PC-3 (cell line): ENCODE data around the gene DLG2. TPM values are rescaled to one million over a fixed set of nuclear protein-coding genes. Genes with fewer than 3 reads are reported as not detected.

Source experiments
- ATAC-seq: fragments of 200-7000 bp; cut with Tn5 transposase; 2 replicates; pipeline ENCODE4 v1.9.1; 2020; ENCODE audit warnings: mild to moderate bottlenecking, moderate library complexity
- BruUV-seq: library from RNA; stranded (reverse); fragments of 400-500 nt; replicated peaks from 2 replicates; lab custom pipeline; 2021; lab: Mats Ljungman, UMichigan
- CTCF ChIA-PET: fragments of 300-600 bp; sonication (Branson Sonifier 250); formaldehyde crosslinking; loops from one replicate; lab custom pipeline; 2022; ENCODE audit warnings: antibody characterized with exemption; lab: Charles Lee
- POLR2A ChIA-PET: fragments of 300-600 bp; sonication (Branson Sonifier 250); formaldehyde crosslinking; loops from one replicate; lab custom pipeline; 2022; ENCODE audit warnings: antibody characterized with exemption; ENCODE audit not compliant: unreplicated experiment; lab: Charles Lee
- DNase-seq: peaks from one replicate; pipeline ENCODE4 v3.0.0-alpha.2; 2015
- H2AFZ ChIP-seq: fragments of 300-600 bp; sonication (generic); 2 replicates; pipeline ENCODE4 v1.6.0; 2016; ENCODE audit warnings: antibody characterized with exemption, low read length
- H3F3A ChIP-seq: fragments of 300-600 bp; sonication (generic); one replicate; pipeline ENCODE4 v1.6.0; 2017; ENCODE audit warnings: antibody characterized with exemption, low read length, control low read depth, mild to moderate bottlenecking; ENCODE audit not compliant: unreplicated experiment
- H3K27ac ChIP-seq: fragments of 300-600 bp; sonication (generic); 2 replicates; pipeline ENCODE4 v1.5.1; 2016; ENCODE audit warnings: mild to moderate bottlenecking, low read length
- H3K27me3 ChIP-seq: fragments of 300-600 bp; sonication (generic); 2 replicates; pipeline ENCODE4 v1.6.1; 2016; ENCODE audit warnings: low read length, mixed read lengths
- H3K36me3 ChIP-seq: fragments of 300-600 bp; sonication (generic); 2 replicates; pipeline ENCODE4 v1.6.1; 2016; ENCODE audit warnings: low read depth, mixed run types, low read length, mixed read lengths
- H3K4me1 ChIP-seq: fragments of 300-600 bp; sonication (generic); 2 replicates; pipeline ENCODE4 v1.5.1; 2016; ENCODE audit warnings: low read length; ENCODE audit not compliant: insufficient read depth
- H3K4me2 ChIP-seq: fragments of 300-600 bp; sonication (generic); 2 replicates; pipeline ENCODE4 v1.6.0; 2016; ENCODE audit warnings: low read length
- H3K4me3 ChIP-seq: fragments of 300-600 bp; sonication (generic); 2 replicates; pipeline ENCODE4 v1.5.1; 2016; ENCODE audit warnings: mild to moderate bottlenecking, low read length, mixed read lengths
- H3K79me2 ChIP-seq: fragments of 300-600 bp; sonication (generic); 2 replicates; pipeline ENCODE4 v1.6.1; 2017; ENCODE audit warnings: low read length, mixed read lengths
- H3K9ac ChIP-seq: fragments of 300-600 bp; sonication (generic); 2 replicates; pipeline ENCODE4 v1.6.0; 2016; ENCODE audit warnings: mild to moderate bottlenecking, low read length
- H3K9me2 ChIP-seq: fragments of 300-600 bp; sonication (generic); replicated peaks from 2 replicates; pipeline ENCODE4 v1.6.1; 2016; ENCODE audit warnings: mixed run types, low read length, mixed read lengths
- H3K9me3 ChIP-seq: fragments of 300-600 bp; sonication (generic); 2 replicates; pipeline ENCODE4 v1.6.1; 2016; ENCODE audit warnings: low read length, mixed read lengths
- H4K20me1 ChIP-seq: fragments of 300-600 bp; sonication (generic); 2 replicates; pipeline ENCODE4 v1.6.1; 2016; ENCODE audit warnings: low read length, mixed read lengths
- CTCF ChIP-seq: fragments of 300-600 bp; sonication (generic); conservative IDR thresholded peaks from 2 replicates; pipeline ENCODE4 v1.5.1; 2017; ENCODE audit warnings: antibody characterized with exemption, low read depth, mild to moderate bottlenecking, low read length
- EZH2 ChIP-seq: fragments of 300-600 bp; sonication (generic); IDR thresholded peaks from one replicate; pipeline ENCODE4 v1.6.1; 2017; ENCODE audit warnings: antibody characterized with exemption, mild to moderate bottlenecking, low read length; ENCODE audit not compliant: unreplicated experiment
- EZH2phosphoT487 ChIP-seq: fragments of 300-600 bp; sonication (generic); IDR thresholded peaks from 2 replicates; pipeline ENCODE4 v1.6.1; 2018; ENCODE audit warnings: mild to moderate bottlenecking, antibody characterized with exemption, low read length, borderline replicate concordance
- intact Hi-C: fragments of 100-400 bp; cut with micrococcal nuclease; formaldehyde crosslinking; loops from 2 replicates; pipeline ENCODE4 v1.9.0; 2023
- total RNA-seq: library from RNA; depleted of rRNA; stranded (reverse); fragments of >200 nt; gene quantifications from 2 replicates; pipeline ENCODE4 v1.2.3, GENCODE V29; 2014

The DLG2 gene
- total RNA-seq, 1 experiment from 2014 or later, result 0.58 TPM

GRCh38 chr11:85664615-85665481 lies 37.7 kb upstream of the DLG2 start, which contains the start of gene CREBZF:
Gene CREBZF (minus strand): TSS chr11:85665129. CDS start chr11:85664875, 254 bp downstream.
- H3K27ac ChIP-seq, result peak within 1 kb of the TSS; percentile 91
- peaks cover 41% of the 10 kb centered on the region for H4K20me1 ChIP-seq
- H3K4me2 ChIP-seq, result peak within 1 kb of the TSS; percentile 96
- CTCF ChIA-PET, result interaction anchor here (1.0 kb wide), 1 partner anchor 145 kb away, joined by 3 read pairs; no protein-coding TSS in a partner anchor
- H3K27me3 ChIP-seq, result no peaks in the 10 kb centered on the region
- DNase-seq (peak; percentile 98), ATAC-seq (peak; percentile 89)
- H3K9me2 ChIP-seq, result no peaks in the 10 kb centered on the region
- no peaks in the 10 kb centered on the region for H3K9me3 ChIP-seq
- intact Hi-C loops, result loop anchor here (1.0 to 10.0 kb wide), 4 partner anchors 37 to 580 kb away; partner anchors contain the start of genes EED and TMEM126B
- H3K9ac ChIP-seq, result peak within 1 kb of the TSS; percentile 99
- peaks cover 23% of the 10 kb centered on the region for H3K4me1 ChIP-seq
- TF ChIP-seq EZH2phosphoT487 (no peak), CTCF (no peak), EZH2 (no peak)
- H3K4me3 ChIP-seq, result peak within 1 kb of the TSS; percentile 98
- POLR2A ChIA-PET, result interaction anchor here (0.7 to 0.8 kb wide), 3 partner anchors 17 to 36 kb away, joined by 3 to 37 read pairs (median 5); partner anchors contain the start of genes TMEM126A and TMEM126B
- TSS peak; percentile 35 for BruUV-seq
- H3F3A ChIP-seq, result no peaks in the 10 kb centered on the region
- H2AFZ ChIP-seq, result peak within 1 kb of the TSS; percentile 79
- peaks cover 51% of the 10 kb centered on the region for H3K79me2 ChIP-seq
- H3K36me3 ChIP-seq, result peaks cover 34% of the 10 kb centered on the region

- intact Hi-C loops, result loop anchor here (1.0 to 10.0 kb wide), 4 partner anchors 36 to 581 kb away; partner anchors contain the start of genes EED and TMEM126B
- POLR2A ChIA-PET, result interaction anchor here (0.5 to 0.8 kb wide), 3 partner anchors 16 to 410 kb away, joined by 3 to 37 read pairs (median 3); partner anchors contain the start of genes TMEM126A and TMEM126B
- H3K9me2 ChIP-seq, result no peaks in the 10 kb centered on the region
- H3K79me2 ChIP-seq, result peaks cover 60% of the 10 kb centered on the region
- BruUV-seq, result no TSS peak
- CTCF ChIA-PET, result no interaction called here
- H2AFZ ChIP-seq, result peak overlapping the region; percentile 79; the same call in 1 of the 2 replicates
- H3K4me3 ChIP-seq, result peak overlapping the region; percentile 98
- DNase-seq, result peak; percentile 78
- peaks cover 32% of the 10 kb centered on the region for H3K4me1 ChIP-seq
- no peak for TF ChIP-seq EZH2
- peak; percentile 63 for TF ChIP-seq CTCF
- TF ChIP-seq EZH2phosphoT487, result no peak
- H3F3A ChIP-seq, result no peaks in the 10 kb centered on the region
- ATAC-seq, result peak; percentile 55
- peak overlapping the region; percentile 99 for H3K9ac ChIP-seq
- peak overlapping the region; percentile 96 for H3K4me2 ChIP-seq
- H3K27me3 ChIP-seq, result no peaks in the 10 kb centered on the region
- H4K20me1 ChIP-seq, result peaks cover 49% of the 10 kb centered on the region
- H3K36me3 ChIP-seq, result peaks cover 42% of the 10 kb centered on the region
- no peaks in the 10 kb centered on the region for H3K9me3 ChIP-seq
- H3K27ac ChIP-seq, result peak overlapping the region; percentile 91
Measured at GRCh38 chr11:85663753-85664614, 36.8 kb upstream of the DLG2 start.
